K562 (cell line): ENCODE results near the gene KCNK6. TPM values are rescaled to one million over a fixed set of nuclear protein-coding genes. Genes with fewer than 3 reads are reported as not detected.

ENCODE experiments used
- CC2D1A ChIP-seq: fragments of 450-650 bp; IDR thresholded peaks from 2 replicates; pipeline ENCODE4 v1.6.1; 2017; ENCODE audit warnings: mild to moderate bottlenecking
- CHAMP1 ChIP-seq: fragments of 450-650 bp; IDR thresholded peaks from 2 replicates; pipeline ENCODE4 v1.6.1; 2016; ENCODE audit warnings: mild to moderate bottlenecking
- HDAC1 ChIP-seq, 2 experiments: fragments of 450-650 bp; IDR thresholded peaks; 2 replicates each; pipeline ENCODE4 v1.6.1; 2016 to 2017; ENCODE audit warnings: inconsistent platforms in 1 of 2, mild to moderate bottlenecking in 1 of 2, moderate library complexity in 1 of 2
- HMG20A ChIP-seq: fragments of 450-650 bp; formaldehyde crosslinking; conservative IDR thresholded peaks from 2 replicates; pipeline ENCODE4 v1.4.0; 2020; ENCODE audit warnings: mild to moderate bottlenecking, mixed read lengths
- HNRNPUL1 ChIP-seq: fragments of 200-400 bp; formaldehyde crosslinking; IDR thresholded peaks from 2 replicates; pipeline ENCODE4 v1.6.1; 2017; ENCODE audit warnings: low read length
- MAX ChIP-seq: sonication (generic); formaldehyde crosslinking; IDR thresholded peaks from 2 replicates; pipeline ENCODE4 v1.9.0; 2022; ENCODE audit warnings: mild to moderate bottlenecking, missing genetic modification reagents
- MEIS2 ChIP-seq: fragments of 450-650 bp; IDR thresholded peaks from 2 replicates; pipeline ENCODE4 v1.6.1; 2014; ENCODE audit warnings: mild to moderate bottlenecking; ENCODE audit not compliant: partially characterized antibody
- NCOA1 ChIP-seq: fragments of 450-650 bp; IDR thresholded peaks from 2 replicates; pipeline ENCODE4 v1.6.1; 2016; ENCODE audit warnings: low read depth
- NFYB ChIP-seq: IDR thresholded peaks from 2 replicates; pipeline ENCODE4 v1.6.1; 2011; ENCODE audit warnings: mild to moderate bottlenecking, moderate library complexity; ENCODE audit not compliant: insufficient read length; ENCODE audit errors: extremely low read depth
- NR2C1 ChIP-seq, 2 experiments: fragments of 450-650 bp; IDR thresholded peaks; 2 replicates each; pipeline ENCODE4 v1.6.1; 2017; ENCODE audit warnings: mild to moderate bottlenecking in 2 of 2, antibody characterized with exemption in 1 of 2, inconsistent platforms in 1 of 2, missing compliant biosample characterization in 1 of 2, missing genetic modification characterization in 1 of 2
- OTX1 ChIP-seq: fragments of 450-650 bp; formaldehyde crosslinking; IDR thresholded peaks from 2 replicates; pipeline ENCODE4 v1.4.0; 2022; ENCODE audit warnings: mild to moderate bottlenecking
- POLR2G ChIP-seq: fragments of 200-400 bp; formaldehyde crosslinking; IDR thresholded peaks from 2 replicates; pipeline ENCODE4 v1.6.1; 2017; ENCODE audit warnings: low read depth, mild to moderate bottlenecking, antibody characterized with exemption, low read length, moderate library complexity
- POLR2H ChIP-seq: IDR thresholded peaks from 2 replicates; pipeline ENCODE4 v1.6.1; 2016; ENCODE audit warnings: missing genetic modification characterization, low read depth, mild to moderate bottlenecking, control low read depth, missing compliant biosample characterization, moderate library complexity
- RBM14 ChIP-seq: fragments of 200-400 bp; formaldehyde crosslinking; IDR thresholded peaks from 2 replicates; pipeline ENCODE4 v1.6.1; 2018; ENCODE audit warnings: low read depth, mild to moderate bottlenecking, low read length, moderate library complexity, borderline replicate concordance; ENCODE audit not compliant: insufficient read depth
- SP1 ChIP-seq: sonication (generic); formaldehyde crosslinking; IDR thresholded peaks from 2 replicates; pipeline ENCODE4 v1.8.1; 2022; ENCODE audit warnings: mild to moderate bottlenecking, missing genetic modification reagents
- U2AF1 ChIP-seq: fragments of 200-400 bp; formaldehyde crosslinking; optimal IDR thresholded peaks from 2 replicates; pipeline ENCODE3; 2017; ENCODE audit warnings: mild to moderate bottlenecking, low read depth, low read length, moderate library complexity
- ZBTB9 ChIP-seq: fragments of 450-650 bp; formaldehyde crosslinking; IDR thresholded peaks from 2 replicates; pipeline ENCODE4 v1.4.0; 2020; ENCODE audit warnings: mild to moderate bottlenecking, moderate library complexity
- ZFP30 ChIP-seq: fragments of 250-450 bp; sonication (Bioruptor Pico); IDR thresholded peaks from 2 replicates; pipeline ENCODE4 v1.8.0; 2022; ENCODE audit warnings: moderate library complexity, mild to moderate bottlenecking, inconsistent platforms, borderline replicate concordance
- ZKSCAN3 ChIP-seq: fragments of 250-450 bp; sonication (Bioruptor Pico); IDR thresholded peaks from 2 replicates; pipeline ENCODE4 v1.4.0; 2020
- ZNF197 ChIP-seq: fragments of 200-800 bp; sonication (Bioruptor generic); IDR thresholded peaks from 2 replicates; pipeline ENCODE4 v1.6.1; 2016; ENCODE audit warnings: low read depth, missing genetic modification characterization, missing compliant biosample characterization
- ZNF217 ChIP-seq: sonication (generic); formaldehyde crosslinking; IDR thresholded peaks from 2 replicates; pipeline ENCODE4 v1.8.0; 2022; ENCODE audit warnings: mild to moderate bottlenecking, missing genetic modification reagents
- ZNF431 ChIP-seq: sonication (generic); formaldehyde crosslinking; IDR thresholded peaks from 2 replicates; pipeline ENCODE4 v1.8.0; 2022; ENCODE audit warnings: mild to moderate bottlenecking, missing genetic modification reagents
- ZNF449 ChIP-seq: fragments of 250-450 bp; sonication (Bioruptor Pico); IDR thresholded peaks from 2 replicates; pipeline ENCODE4 v1.8.0; 2022; ENCODE audit warnings: moderate library complexity, mild to moderate bottlenecking, inconsistent platforms
- ZNF699 ChIP-seq: fragments of 250-450 bp; sonication (Bioruptor Pico); IDR thresholded peaks from 2 replicates; pipeline ENCODE4 v1.8.0; 2021; ENCODE audit warnings: mild to moderate bottlenecking, moderate library complexity; ENCODE audit not compliant: insufficient replicate concordance
- polyA plus RNA-seq, 8 experiments: library from polyadenylated mRNA; depleted of rRNA in 4 of 8; stranded (reverse) in 5 of 8; unstranded in 3 of 8; fragments of >200 nt; fragmentation: Nextera tagmentation in 2 of 8; fragmentation: Illumina TruSeq in 1 of 8; extraction: Ambion mirVana in 2 of 8; extraction: Trizol in 1 of 8; gene quantifications; 2 replicates each; pipeline versions ENCODE4 v1.2.1 to v1.2.3, GENCODE V29; 2011 to 2014; ENCODE audit warnings: inconsistent platforms in 1 of 8, missing spikeins in 1 of 8
- total RNA-seq, 7 experiments: library from RNA; depleted of rRNA in 6 of 7; stranded (reverse); fragments of >200 nt in 6 of 7; fragmentation: Illumina TruSeq in 2 of 7; extraction: Trizol in 2 of 7; gene quantifications; 2 replicates each; pipeline versions ENCODE4 v1.2.1 to v1.2.3, GENCODE V29; 2011 to 2021; ENCODE audit warnings: low replicate concordance in 1 of 7

KCNK6 gene
- total and polyA plus RNA-seq, 9 of the 15 experiments (the other 6 are each of a cell fraction or from before 2014, with no cell fraction given), result 0.05 to 0.42 (median 0.15) TPM

GRCh38 chr19:38317104-38317612 lies 2.5 kb upstream of the KCNK6 start (continued):
- TF ChIP-seq MEIS2 (peak; percentile 82), HMG20A (no peak), ZNF197 (CRISPR knock-in tag) (no peak; the same call in 1 of the 2 replicates), ZFP30 (no peak), SP1 (CRISPR knock-in tag) (peak; percentile 52; the same call in 1 of the 2 replicates), NFYB (no peak), POLR2G (0 out of 2 replicates have a peak, but pooled peaks have one; percentile 34), POLR2H (tag) (no peak; the same call in 1 of the 2 replicates), MAX (CRISPR knock-in tag) (no peak), CC2D1A (peak; percentile 96), U2AF1 (no peak), ZBTB9 (CRISPR knock-in tag) (0 out of 2 replicates have a peak, but pooled peaks have one; percentile 26), OTX1 (CRISPR knock-in tag) (peak; percentile 85; the same call in 1 of the 2 replicates), ZKSCAN3 (no peak), RBM14 (no peak), CHAMP1 (peak; percentile 91; the same call in 1 of the 2 replicates), ZNF431 (0 out of 2 replicates have a peak, but pooled peaks have one; percentile 22), NR2C1 (IDR thresholded peaks at IDR 0.05) (peak; percentile 67), NR2C1 (tag; IDR thresholded peaks at IDR 0.05) (peak; percentile 74; the same call in 1 of the 2 replicates), ZNF217 (no peak), ZNF449 (CRISPR knock-in tag) (no peak), HDAC1 (IDR thresholded peaks at IDR 0.05) (peak in 1 of 2 experiments; percentile 95; a peak in 2 of 4 replicates), NCOA1 (peak; percentile 93), HNRNPUL1 (no peak), ZNF699 (CRISPR knock-in tag) (no peak)
